H1 (cell line): ENCODE results near the gene SCRG1. TPM values are rescaled to one million over a fixed set of nuclear protein-coding genes. Genes with fewer than 3 reads are reported as not detected.

Experiments used
- CTCF ChIA-PET: fragments of 300-600 bp; sonication (Branson Sonifier 250); formaldehyde crosslinking; loops from one replicate; lab custom pipeline; 2021; ENCODE audit not compliant: partially characterized antibody; lab: Charles Lee
- POLR2A ChIA-PET: fragments of 300-600 bp; sonication (Branson Sonifier 250); formaldehyde crosslinking; loops from one replicate; lab custom pipeline; 2021; ENCODE audit warnings: inconsistent platforms; ENCODE audit not compliant: partially characterized antibody; lab: Charles Lee
- DNase-seq, 2 experiments: peaks; one replicate each; pipeline versions ENCODE4 v3.0.0 to v3.0.0-alpha.2; 2010 to 2022; ENCODE audit warnings: low spot score in 2 of 2, low read depth in 1 of 2, mixed read lengths in 1 of 2
- FAIRE-seq: peaks from 2 replicates; lab custom pipeline; 2011; peaks lifted over from hg19 to GRCh38; lab: Jason Lieb, UNC
- H2AFZ ChIP-seq: 2 replicates; pipeline ENCODE4 v1.8.1; 2012; ENCODE audit warnings: low read length, inconsistent platforms
- H2AK5ac ChIP-seq: 2 replicates; pipeline ENCODE4 v1.6.1; 2013; ENCODE audit warnings: low read depth, low read length
- H2BK120ac ChIP-seq: replicated peaks from 2 replicates; pipeline ENCODE3; 2013; ENCODE audit warnings: low read depth, low read length, inconsistent platforms
- H2BK12ac ChIP-seq: 2 replicates; pipeline ENCODE4 v1.6.1; 2013; ENCODE audit warnings: low read depth, low read length
- H2BK15ac ChIP-seq: 2 replicates; pipeline ENCODE4 v1.6.1; 2013; ENCODE audit warnings: low read length
- H2BK20ac ChIP-seq: 2 replicates; pipeline ENCODE4 v1.6.1; 2013; ENCODE audit warnings: low read length
- H2BK5ac ChIP-seq: 2 replicates; pipeline ENCODE4 v1.6.1; 2013; ENCODE audit warnings: low read depth, low read length
- H3K14ac ChIP-seq: 2 replicates; pipeline ENCODE4 v1.6.1; 2013; ENCODE audit warnings: inconsistent platforms; ENCODE audit not compliant: insufficient read length
- H3K18ac ChIP-seq: 2 replicates; pipeline ENCODE4 v1.6.1; 2013; ENCODE audit warnings: low read length; ENCODE audit errors: extremely low read depth
- H3K23ac ChIP-seq: 2 replicates; pipeline ENCODE4 v1.6.1; 2013; ENCODE audit warnings: inconsistent platforms; ENCODE audit not compliant: insufficient read length
- H3K23me2 ChIP-seq: 2 replicates; pipeline ENCODE4 v1.6.1; 2013; ENCODE audit warnings: low read depth, low read length
- H3K27ac ChIP-seq: 2 replicates; pipeline ENCODE4 v1.6.1; 2011; ENCODE audit warnings: low read depth, low read length, inconsistent platforms
- H3K27me3 ChIP-seq, 4 experiments: replicated peaks in 1 of 4; 1 replicate in 1 of 4; 2 replicates in 3 of 4; pipeline versions ENCODE4 v1.6.1 to v1.8.1; 2011 to 2013; ENCODE audit warnings: low read length in 3 of 4, mild to moderate bottlenecking in 3 of 4, inconsistent platforms in 2 of 4, mixed read lengths in 2 of 4, moderate library complexity in 1 of 4; ENCODE audit not compliant: control insufficient read depth in 3 of 4, insufficient read depth in 3 of 4; ENCODE audit errors: extremely low read depth in 1 of 4
- H3K36me3 ChIP-seq, 4 experiments: 2 replicates each; pipeline versions ENCODE4 v1.6.1 to v1.8.1; 2011 to 2013; ENCODE audit warnings: mild to moderate bottlenecking in 4 of 4, low read length in 3 of 4, moderate library complexity in 2 of 4, control low read depth in 1 of 4, inconsistent platforms in 1 of 4; ENCODE audit not compliant: insufficient read depth in 4 of 4, control insufficient read depth in 2 of 4
- H3K4ac ChIP-seq: replicated peaks from 2 replicates; pipeline ENCODE3; 2013; ENCODE audit warnings: low read length, low read depth, mixed read lengths, inconsistent platforms; ENCODE audit not compliant: insufficient read length
- H3K4me1 ChIP-seq, 4 experiments: replicated peaks in 1 of 4; 1 replicate in 1 of 4; 2 replicates in 3 of 4; pipeline versions ENCODE4 v1.6.1 to v1.8.1; 2011 to 2013; ENCODE audit warnings: low read length in 3 of 4, inconsistent platforms in 2 of 4, mixed read lengths in 1 of 4; ENCODE audit not compliant: insufficient read depth in 4 of 4, control insufficient read depth in 3 of 4
- H3K4me2 ChIP-seq, 2 experiments: 2 replicates each; pipeline versions ENCODE4 v1.6.1 to v1.8.1; 2011 to 2013; ENCODE audit warnings: low read depth in 2 of 2, low read length in 2 of 2, control low read depth in 1 of 2, inconsistent platforms in 1 of 2, mild to moderate bottlenecking in 1 of 2; ENCODE audit not compliant: insufficient read depth in 1 of 2
- H3K4me3 ChIP-seq, 4 experiments: fragments of 200-600, 300-600 bp in 1 of 4; sonication (generic), shearing (Covaris generic), sonication (Bioruptor Twin) in 1 of 4; 2 replicates each; pipeline versions ENCODE4 v1.5.1 to v1.8.1; 2011 to 2016; ENCODE audit warnings: low read length in 4 of 4, low read depth in 3 of 4, control low read depth in 2 of 4, inconsistent platforms in 2 of 4, mild to moderate bottlenecking in 2 of 4, mixed read lengths in 1 of 4, moderate library complexity in 1 of 4; ENCODE audit not compliant: insufficient read depth in 2 of 4; ENCODE audit errors: extremely low read depth in 1 of 4
- H3K56ac ChIP-seq: replicated peaks from 2 replicates; pipeline ENCODE3; 2013; ENCODE audit warnings: low read depth, mild to moderate bottlenecking, mixed read lengths, low read length, inconsistent platforms; ENCODE audit not compliant: insufficient read length
- H3K79me1 ChIP-seq: 2 replicates; pipeline ENCODE4 v1.6.1; 2013; ENCODE audit warnings: low read depth, low read length, control low read depth
- H3K79me2 ChIP-seq, 2 experiments: 2 replicates each; pipeline versions ENCODE4 v1.6.1 to v1.8.1; 2012 to 2013; ENCODE audit warnings: low read length in 2 of 2, mild to moderate bottlenecking in 2 of 2, inconsistent platforms in 1 of 2; ENCODE audit not compliant: insufficient read depth in 2 of 2, control insufficient read depth in 1 of 2
- H3K9ac ChIP-seq, 4 experiments: replicated peaks in 1 of 4; 1 replicate in 1 of 4; 2 replicates in 3 of 4; pipeline versions ENCODE4 v1.6.1 to v1.8.1; 2011 to 2013; ENCODE audit warnings: low read depth in 3 of 4, low read length in 3 of 4, control low read depth in 2 of 4, mild to moderate bottlenecking in 2 of 4, moderate library complexity in 2 of 4, inconsistent platforms in 1 of 4; ENCODE audit errors: extremely low read depth in 1 of 4
- H3K9me3 ChIP-seq, 2 experiments: 2 replicates each; pipeline versions ENCODE4 v1.6.1 to v1.8.1; 2012 to 2013; ENCODE audit warnings: mild to moderate bottlenecking in 2 of 2, moderate library complexity in 2 of 2, control low read depth in 1 of 2, inconsistent platforms in 1 of 2, low read depth in 1 of 2, low read length in 1 of 2, mixed read lengths in 1 of 2; ENCODE audit not compliant: insufficient read depth in 2 of 2
- H4K20me1 ChIP-seq, 2 experiments: replicated peaks in 1 of 2; 2 replicates each; pipeline versions ENCODE3 to v1.8.1; 2011 to 2013; ENCODE audit warnings: inconsistent platforms in 2 of 2, low read length in 2 of 2, mild to moderate bottlenecking in 1 of 2; ENCODE audit not compliant: insufficient read depth in 2 of 2, control insufficient read depth in 1 of 2
- H4K5ac ChIP-seq: 2 replicates; pipeline ENCODE4 v1.6.1; 2013; ENCODE audit warnings: low read length, low read depth, mixed read lengths, inconsistent platforms; ENCODE audit not compliant: insufficient read length
- H4K8ac ChIP-seq: 2 replicates; pipeline ENCODE4 v1.8.0; 2013; ENCODE audit warnings: mild to moderate bottlenecking, moderate library complexity, low read length, inconsistent platforms; ENCODE audit not compliant: insufficient read depth; ENCODE audit errors: extremely low read depth
- H4K91ac ChIP-seq: replicated peaks from 2 replicates; pipeline ENCODE3; 2013; ENCODE audit warnings: low read length, mixed read lengths, inconsistent platforms; ENCODE audit not compliant: insufficient read length
- CTBP2 ChIP-seq: IDR thresholded peaks from 2 replicates; pipeline ENCODE4 v1.7.0; 2011; ENCODE audit warnings: borderline replicate concordance, mild to moderate bottlenecking, moderate library complexity, mixed read lengths, low read length; ENCODE audit not compliant: insufficient read depth, insufficient read length
- POU5F1 ChIP-seq: IDR thresholded peaks from 2 replicates; pipeline ENCODE4 v1.6.1; 2011; ENCODE audit warnings: low read depth, mild to moderate bottlenecking, low read length, moderate library complexity
- RBBP5 ChIP-seq: IDR thresholded peaks from 2 replicates; pipeline ENCODE4 v1.7.1; 2012; ENCODE audit warnings: low read depth, mild to moderate bottlenecking, inconsistent platforms, low read length, moderate library complexity, borderline replicate concordance
- RNF2 ChIP-seq: fragments of 200-900, 300-1000 bp; sonication (generic); IDR thresholded peaks from 2 replicates; pipeline ENCODE4 v1.7.1; 2016; ENCODE audit warnings: borderline replicate concordance, low read depth, mild to moderate bottlenecking, antibody characterized with exemption, low read length; ENCODE audit not compliant: poor library complexity, severe bottlenecking; ENCODE audit errors: missing control alignments
- SP2 ChIP-seq: IDR thresholded peaks from 2 replicates; pipeline ENCODE4 v1.6.1; 2012; ENCODE audit warnings: mild to moderate bottlenecking, low read length, inconsistent platforms
- WGBS, 2 experiments: shearing (Covaris generic) in 1 of 2; methylation state at CpG; one replicate each; pipeline versions ENCODE4 v1.1.6 to v1.1.7; 2013 to 2015; ENCODE audit warnings: low lambda C conversion rate in 2 of 2, mixed read lengths in 2 of 2, inconsistent platforms in 1 of 2, low coverage in 1 of 2, missing lambda C conversion rate in 1 of 2; ENCODE audit not compliant: insufficient replicate concordance in 2 of 2, insufficient coverage in 1 of 2, insufficient read length in 1 of 2; ENCODE audit errors: extremely low coverage in 1 of 2, missing lambda C conversion rate in 1 of 2; 5-methylcytosine and 5-hydroxymethylcytosine counted together
- polyA plus RNA-seq, 7 experiments: library from polyadenylated mRNA; depleted of rRNA in 3 of 7; stranded (reverse) in 5 of 7; unstranded in 2 of 7; fragments of >200 nt in 5 of 7; fragments of 200-250 nt in 2 of 7; gene quantifications; 1 replicate in 5 of 7; 2 replicates in 1 of 7; 4 replicates in 1 of 7; pipeline versions ENCODE4 v1.2.1 to v1.2.3, GENCODE V29; 2011 to 2013; ENCODE audit warnings: missing spikeins in 2 of 7, mixed read lengths in 2 of 7
- total RNA-seq: library from RNA; stranded (reverse); fragmentation: NEBNext Ultra II Directional; extraction: Animal tissue kit (Norgen Biotek cat#: 25700); gene quantifications from 2 replicates; pipeline ENCODE4 v1.2.1, GENCODE V29; 2021

SCRG1 gene
- total and polyA plus RNA-seq, 2 of the 8 experiments (the other 6 are each of a cell fraction or from before 2014, with no cell fraction given), result not detected

- Histone ChIP-seq H3K4me1 (no peaks in the 10 kb centered on the region), H3K36me3 (no peaks in the 10 kb centered on the region), H3K79me2 (no peaks in the 10 kb centered on the region), H2BK20ac (no peak overlapping the region), H2BK5ac (no peak overlapping the region), H2BK15ac (no peak overlapping the region), H2BK12ac (no peak overlapping the region), H3K27ac (no peak overlapping the region), H3K56ac (no peak overlapping the region), H4K5ac (no peak overlapping the region), H3K27me3 (no peaks in the 10 kb centered on the region), H3K9ac (no peak overlapping the region), H3K18ac (no peak overlapping the region), H2BK120ac (no peak overlapping the region), H2AK5ac (no peak overlapping the region), H3K4me3 (no peak overlapping the region), H4K20me1 (peaks cover 0 to 3% of the 10 kb centered on the region in 2 experiments), H4K8ac (no peak overlapping the region), H3K4me2 (no peak overlapping the region), H3K23me2 (peaks cover 3% of the 10 kb centered on the region; the same call in 1 of the 2 replicates), H3K14ac (no peak overlapping the region), H3K23ac (no peak overlapping the region), H4K91ac (no peak overlapping the region), H3K4ac (no peak overlapping the region), H3K9me3 (no peaks in the 10 kb centered on the region), H2AFZ (no peak overlapping the region), H3K79me1 (no peaks in the 10 kb centered on the region)
- 88% methylated on average over 3 of the region's 3 CpGs; no CpG with 5 or more reads in 1 of the 2 experiments for WGBS, 2 experiments
- TF ChIP-seq CTBP2 (no peak), RBBP5 (no peak), POU5F1 (no peak), RNF2 (no peak), SP2 (no peak)
- ChIA-PET POLR2A (interaction anchor here (0.9 to 4.0 kb wide), 2 partner anchors 40 to 81 kb away, joined by 3 to 13 read pairs; partner anchors contain the start of gene HMGB2), CTCF (interaction anchor here (0.6 to 5.6 kb wide), 10 partner anchors 16 to 402 kb away, joined by 3 to 43 read pairs (median 3); partner anchors contain the start of genes HMGB2, SAP30 and SCRG1)
- FAIRE-seq (no peak), DNase-seq (no peak)
These were observed 16.2 kb upstream of the SCRG1 start for GRCh38 chr4:173415092-173415491.
